NB4 (cell line): Measurements from ENCODE around the gene SLC10A4.

Experiments
- CTCF ChIP-seq: IDR thresholded peaks from one replicate; pipeline ENCODE4 v1.5.1; 2012; ENCODE audit warnings: low read depth, low read length
- MYC ChIP-seq: IDR thresholded peaks from 2 replicates; pipeline ENCODE4 v1.6.1; 2011; ENCODE audit warnings: low read depth, low read length
- POLR2A ChIP-seq: IDR thresholded peaks from 2 replicates; pipeline ENCODE4 v1.6.1; 2011; ENCODE audit warnings: mild to moderate bottlenecking; ENCODE audit not compliant: insufficient read length; ENCODE audit errors: extremely low read depth

- TF ChIP-seq CTCF, result no peak
- TF ChIP-seq POLR2A, result no peak
- no peak for TF ChIP-seq MYC
Measured at GRCh38 chr4:48491514-48492176, 8.5 kb downstream of the SLC10A4 start.
